ENCODE measurements around the gene STIMATE. TPM values are rescaled to one million over a fixed set of nuclear protein-coding genes. Genes with fewer than 3 reads are reported as not detected.

Gene STIMATE
- total and polyA plus RNA-seq, 2 experiments from 2014 or later: 11.2 to 23.6 TPM

GRCh38 chr3:52934630-52935530 is 37.5 kb upstream of the STIMATE start:
- H3K27me3 Mint-ChIP-seq (ENCODE audit: insufficient read depth, low read depth, poor library complexity): no peaks in the 10 kb centered on the region
- H4K20me1 ChIP-seq (replicated peaks; ENCODE audit: insufficient read depth): no peaks in the 10 kb centered on the region
- H2AFZ ChIP-seq: no peak overlapping the region
- H3K4me3 ChIP-seq: no peak overlapping the region
- H3K4me1 ChIP-seq (ENCODE audit: insufficient read depth): no peaks in the 10 kb centered on the region
- ATAC-seq (peak; percentile 95), DNase-seq (ENCODE audit: low spot score) (peak; percentile 84)
- TF ChIP-seq CTCF (conservative IDR thresholded peaks at IDR 0.05; ENCODE audit: low read depth in 2 of 2): peak; percentile 79 to 80
- no peak for TF ChIP-seq CREB1 (CRISPR knock-in tag; IDR thresholded peaks at IDR 0.05; ENCODE audit: low read depth)
- H3K4me2 ChIP-seq: no peak overlapping the region
- H3K36me3 Mint-ChIP-seq (ENCODE audit: low read depth): 0 out of 3 replicates have a peak, but pooled peaks cover 3% of the 10 kb centered on the region
- no peak overlapping the region for H3K27ac ChIP-seq (ENCODE audit: low read depth)
- H3K4me1 Mint-ChIP-seq: peaks cover 6% of the 10 kb centered on the region; the same call in 2 of the 3 replicates
- no peaks in the 10 kb centered on the region for H3K79me2 ChIP-seq (replicated peaks; ENCODE audit: insufficient read depth)
- no peaks in the 10 kb centered on the region for H3F3A ChIP-seq (replicated peaks; ENCODE audit: low read depth)
- no peaks in the 10 kb centered on the region; the same call in 1 of the 2 replicates for H3K36me3 ChIP-seq (ENCODE audit: insufficient read depth)
- H3K27me3 ChIP-seq (ENCODE audit: insufficient read depth): no peaks in the 10 kb centered on the region
- no peak overlapping the region for H3K4me3 Mint-ChIP-seq
- H3K27ac Mint-ChIP-seq: no peak overlapping the region
- no peaks in the 10 kb centered on the region for H3K9me3 Mint-ChIP-seq
- no peaks in the 10 kb centered on the region for H3K9me2 ChIP-seq (ENCODE audit: insufficient read depth)

- Histone ChIP-seq H2AFZ (no peak overlapping the region), H3K4me1 (ENCODE audit: insufficient read depth) (no peaks in the 10 kb centered on the region), H3K36me3 (ENCODE audit: insufficient read depth) (no peaks in the 10 kb centered on the region; the same call in 1 of the 2 replicates), H3K9me2 (ENCODE audit: insufficient read depth) (no peaks in the 10 kb centered on the region), H3K27me3 (ENCODE audit: insufficient read depth) (no peaks in the 10 kb centered on the region), H4K20me1 (replicated peaks; ENCODE audit: insufficient read depth) (no peaks in the 10 kb centered on the region), H3F3A (replicated peaks; ENCODE audit: low read depth) (no peaks in the 10 kb centered on the region), H3K4me3 (no peak overlapping the region), H3K27ac (ENCODE audit: low read depth) (no peak overlapping the region), H3K79me2 (replicated peaks; ENCODE audit: insufficient read depth) (no peaks in the 10 kb centered on the region), H3K4me2 (no peak overlapping the region)
- Mint-ChIP-seq H3K36me3 (ENCODE audit: low read depth) (no peaks in the 10 kb centered on the region; the same call in 2 of the 3 replicates), H3K9me3 (no peaks in the 10 kb centered on the region), H3K4me3 (no peak overlapping the region), H3K27me3 (ENCODE audit: insufficient read depth, low read depth, poor library complexity) (no peaks in the 10 kb centered on the region), H3K4me1 (peaks cover 6% of the 10 kb centered on the region; the same call in 2 of the 3 replicates), H3K27ac (no peak overlapping the region)
- TF ChIP-seq ETS1 (IDR thresholded peaks at IDR 0.05) (no peak), JUNB (IDR thresholded peaks at IDR 0.05; ENCODE audit: unreplicated experiment) (no peak), CREB1 (CRISPR knock-in tag; IDR thresholded peaks at IDR 0.05; ENCODE audit: low read depth) (no peak), ZNF114 (CRISPR knock-in tag; IDR thresholded peaks at IDR 0.05) (no peak), CTCF (conservative IDR thresholded peaks at IDR 0.05; ENCODE audit: low read depth in 2 of 2) (0 out of 4 replicates have a peak, but pooled peaks of 1 of the 2 experiments have one; percentile 17)
- DNase-seq (ENCODE audit: low spot score) (no peak), ATAC-seq (no peak)
Measured at GRCh38 chr3:52931889-52932288, 34.5 kb upstream of the STIMATE start.

All from GM23338 (cell line).